HG03354 (cell line): ENCODE data around the gene KDM4B.

Experiments used
- ATAC-seq: cut with Tn5 transposase; IDR thresholded peaks from one replicate; pipeline ENCODE4 v1.9.1; 2021; ENCODE audit warnings: mild to moderate bottlenecking; ENCODE audit not compliant: unreplicated experiment, poor library complexity, severe bottlenecking

Gene KDM4B

GRCh38 chr19:5141129-5141849 is 172.4 kb downstream of the KDM4B start:
- no peak for ATAC-seq

DNA sequence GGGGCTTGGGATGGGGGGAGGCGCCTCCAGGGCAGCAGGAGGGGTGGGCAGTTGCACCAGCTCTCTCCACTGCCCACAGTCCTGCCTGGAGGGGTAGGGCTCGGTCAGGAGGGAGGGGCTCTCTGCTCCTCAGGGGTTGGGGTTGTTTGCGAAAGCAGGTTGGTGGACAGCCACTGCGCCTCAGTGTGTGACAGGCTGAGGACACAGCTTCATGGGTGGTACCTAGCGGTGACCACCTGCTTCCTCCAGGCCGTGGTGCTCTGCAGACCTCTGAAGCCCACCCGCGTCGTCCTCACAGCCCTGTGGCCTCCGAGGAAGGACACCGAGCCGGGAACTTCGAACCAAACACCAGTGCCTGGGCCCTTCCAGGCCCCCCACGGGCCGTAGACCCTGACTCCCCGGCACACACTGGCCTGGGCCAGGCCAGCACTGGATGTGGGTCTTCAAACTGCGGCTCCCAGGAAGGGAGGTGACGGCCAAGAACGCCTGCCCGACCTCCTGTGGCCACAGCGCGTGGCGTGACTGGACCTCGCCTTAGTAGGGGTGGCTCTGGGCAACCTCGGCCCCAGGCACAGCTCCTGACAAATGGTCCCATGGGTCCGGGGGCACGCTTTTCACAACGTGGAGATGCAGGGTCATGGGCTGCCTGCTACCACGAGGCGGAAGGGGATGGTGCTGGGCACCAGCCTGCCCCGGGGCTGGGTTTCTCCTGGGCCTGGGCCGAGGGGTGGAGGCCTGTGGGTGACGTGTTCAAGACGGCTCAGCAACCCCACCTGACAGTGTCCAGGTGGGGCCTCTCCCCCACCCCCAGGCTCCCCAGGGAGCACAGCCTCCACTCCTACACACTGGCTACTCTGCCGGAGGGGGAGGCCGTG is 173.2 kb downstream of the KDM4B start:
- no peak for ATAC-seq

DNA sequence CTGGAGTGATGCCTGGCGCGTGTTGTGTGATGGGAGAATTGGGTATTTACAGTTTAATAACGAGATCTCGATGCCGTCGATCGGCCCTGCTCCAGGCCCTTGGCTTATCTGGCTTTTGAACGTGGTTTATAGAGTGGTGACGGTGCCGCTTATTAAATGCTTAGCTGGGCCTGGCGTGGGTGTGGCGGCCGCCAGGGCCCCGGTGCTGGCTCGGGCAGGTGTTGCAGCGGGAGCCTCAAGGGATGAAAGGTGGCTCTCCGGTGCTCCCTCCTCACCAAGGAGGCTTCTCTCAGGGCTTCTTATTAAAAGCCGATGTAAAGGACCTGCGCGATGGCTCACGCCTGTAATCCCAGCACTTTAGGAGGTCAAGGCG is 173.8 kb downstream of the KDM4B start:
- no peak for ATAC-seq

GRCh38 chr19:5143471-5144411 is 174.8 kb downstream of the KDM4B start:
- ATAC-seq, result no peak

DNA sequence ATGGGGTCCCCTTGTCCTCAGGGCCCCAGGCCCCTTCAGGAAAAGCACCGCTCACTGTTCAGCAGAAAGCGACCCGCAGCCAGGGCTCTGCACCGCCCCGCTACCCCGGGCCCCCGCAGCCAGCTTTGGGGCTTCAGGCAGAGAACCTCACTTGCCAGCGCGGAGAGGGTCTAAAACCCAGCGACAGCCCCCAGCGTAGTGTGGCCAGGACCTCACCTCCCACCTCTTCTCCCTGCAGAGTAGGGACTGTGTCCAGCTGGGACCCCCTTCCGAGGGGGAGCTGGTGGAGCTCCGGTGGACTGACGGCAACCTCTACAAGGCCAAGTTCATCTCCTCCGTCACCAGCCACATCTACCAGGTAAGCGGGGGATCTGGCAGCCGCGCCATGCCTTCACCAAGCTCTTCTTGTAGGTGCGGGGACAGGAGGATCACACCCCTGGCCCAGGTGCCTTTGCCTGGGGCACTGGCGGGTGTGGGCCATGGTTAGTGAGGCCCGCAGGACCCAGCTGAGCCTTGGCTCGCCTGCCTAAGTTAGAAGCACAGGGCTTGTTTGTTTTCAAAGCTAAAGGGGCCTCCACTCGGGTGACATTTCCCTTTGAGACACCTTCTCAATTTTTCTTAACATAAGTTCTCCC is 175.7 kb downstream of the KDM4B start:
- ATAC-seq, result no peak

GRCh38 chr19:5145521-5146511 is 176.9 kb downstream of the KDM4B start:
- no peak for ATAC-seq

- ATAC-seq, result no peak
These were observed 178.4 kb downstream of the KDM4B start for GRCh38 chr19:5147074-5147977.

GRCh38 chr19:5147978-5148793 is 179.3 kb downstream of the KDM4B start:
- ATAC-seq, result no peak

- ATAC-seq, result no peak
These were observed 179.9 kb downstream of the KDM4B start for GRCh38 chr19:5148794-5149190.

DNA sequence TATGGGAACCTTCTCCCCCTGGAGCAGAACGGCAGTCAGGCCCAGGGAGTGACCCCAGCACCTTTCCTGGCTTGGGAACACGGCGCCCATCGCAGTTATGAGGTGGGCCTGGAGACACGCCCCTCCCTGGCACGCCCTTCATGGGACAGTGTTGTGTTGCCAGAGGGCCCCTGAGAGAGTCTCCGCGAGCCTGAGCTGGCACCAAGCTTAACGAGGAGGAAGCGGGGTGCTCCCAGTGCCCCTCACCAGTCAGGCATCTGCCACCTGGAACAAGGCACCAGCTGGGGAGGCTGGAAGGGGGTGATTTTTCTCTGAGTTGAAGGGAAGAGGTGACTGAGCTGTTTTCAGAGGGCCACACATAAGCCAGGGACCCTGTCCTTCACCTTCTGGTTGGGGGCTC is 180.6 kb downstream of the KDM4B start:
- ATAC-seq, result no peak

GRCh38 chr19:5149932-5150901 is 181.3 kb downstream of the KDM4B start:
- ATAC-seq, result no peak

- ATAC-seq, result no peak
These were observed 182.2 kb downstream of the KDM4B start for GRCh38 chr19:5150902-5151741.

GRCh38 chr19:5152013-5152763 is 183.3 kb downstream of the KDM4B start:
- ATAC-seq, result no peak
